Ovary (tissue), 3 donors: ENCODE measurements around the gene SMAD5.

Source experiments
- CTCF ChIP-seq, 3 donors: fragments of 450-650 bp in 2 of 3; fragments of 200-600 bp in 1 of 3; IDR thresholded peaks; one replicate each; pipeline versions ENCODE4 v1.5.1 to v1.8.0; 2016 to 2022; ENCODE audit warnings: antibody characterized with exemption in 3 of 3, mild to moderate bottlenecking in 1 of 3
- EP300 ChIP-seq: sonication (generic); formaldehyde crosslinking; IDR thresholded peaks from one replicate; pipeline ENCODE4 v1.6.1; 2017; ENCODE audit warnings: antibody characterized with exemption
- donor health status: DM: no; HTN: no; CAD: no.

- TF ChIP-seq CTCF (IDR thresholded peaks at IDR 0.05) (no peak), EP300 (no peak)
These were observed 17.2 kb downstream of the SMAD5 start for GRCh38 chr5:136149891-136150290.
